ENCODE measurements around the gene GRPEL1. TPM values are rescaled to one million over a fixed set of nuclear protein-coding genes. Genes with fewer than 3 reads are reported as not detected.

GRPEL1 gene
- 13.7 and 21.0 TPM in 2 replicates for total RNA-seq (ENCODE audit: low replicate concordance)

DNA sequence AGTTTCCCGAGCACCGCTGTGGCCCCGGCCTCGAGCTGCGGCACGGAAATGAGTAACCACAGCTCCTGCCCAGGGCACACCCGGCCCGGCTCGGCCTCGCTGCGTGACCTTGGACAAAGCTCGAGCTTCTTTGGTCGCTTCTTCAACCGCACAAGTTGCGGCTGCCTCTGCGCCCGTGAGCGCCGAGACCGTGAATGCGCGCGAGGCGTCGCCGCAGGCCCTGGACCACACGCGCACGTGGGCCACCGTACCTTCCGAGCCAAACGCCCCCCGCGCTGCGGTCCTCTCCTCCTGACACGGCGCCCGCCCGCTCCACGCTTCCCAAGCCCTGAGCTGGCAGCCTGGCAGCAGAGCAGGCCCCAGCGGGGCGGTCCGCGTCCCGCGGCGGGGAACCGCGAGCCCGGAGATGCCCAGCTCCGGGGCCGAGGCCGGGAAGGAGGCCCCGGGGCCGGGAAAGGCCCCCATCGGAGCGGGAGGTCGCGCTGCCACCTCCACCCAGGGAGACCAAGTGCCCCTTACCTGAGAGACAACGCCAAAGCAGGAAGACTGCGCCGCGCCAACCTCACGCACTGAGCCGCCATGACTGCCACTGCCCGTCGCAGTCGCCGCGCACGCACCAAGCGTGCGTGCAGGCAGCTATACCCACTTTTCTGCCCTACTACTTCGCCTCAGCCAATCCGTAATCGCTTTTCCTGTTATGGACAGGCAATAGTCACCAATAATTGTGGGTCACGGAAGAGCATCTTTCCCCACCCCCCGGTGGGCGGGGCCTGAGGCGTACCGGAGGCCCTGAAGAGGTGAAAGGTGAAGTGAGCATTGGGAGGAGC, at the start of gene GRPEL1:
GRPEL1 (minus strand) TSS at position 613 of the 827 bp plus-strand sequence; CDS start at position 581, 32 bp downstream.
- Histone ChIP-seq H3K4me2 (peak within 1 kb of the TSS; percentile 92), H3K27ac (no peak within 1 kb of the TSS), H3F3A (ENCODE audit: low read depth) (peaks cover 8% of the 10 kb centered on the region), H2AFZ (replicated peaks) (peak within 1 kb of the TSS; percentile 86), H3K4me3 (peak within 1 kb of the TSS; percentile 65), H3K4me1 (peaks cover 10% of the 10 kb centered on the region), H3K9ac (no peak within 1 kb of the TSS), H3K36me3 (peaks cover 6% of the 10 kb centered on the region), H3K27me3 (peaks cover 28% of the 10 kb centered on the region), H4K20me1 (ENCODE audit: low read depth) (peaks cover 26% of the 10 kb centered on the region), H3K79me2 (ENCODE audit: low read depth) (peaks cover 42% of the 10 kb centered on the region), H3K9me3 (ENCODE audit: low read depth) (no peaks in the 10 kb centered on the region)
- H3K36me3 Mint-ChIP-seq = peaks cover 12% of the 10 kb centered on the region
- H3K27ac Mint-ChIP-seq = peak within 1 kb of the TSS; percentile 79
- DNase-seq (ENCODE audit: low spot score) = peak; percentile 100
- peaks cover 7% of the 10 kb centered on the region for H3K27me3 Mint-ChIP-seq (ENCODE audit: insufficient read depth, low read depth)
- H3K4me3 Mint-ChIP-seq = peak within 1 kb of the TSS; percentile 95
- no peaks in the 10 kb centered on the region for H3K9me3 Mint-ChIP-seq
- peaks cover 26% of the 10 kb centered on the region for H3K4me1 Mint-ChIP-seq
- no peak for TF ChIP-seq EZH2 (IDR thresholded peaks at IDR 0.05)
- TF ChIP-seq, protein P1, sequence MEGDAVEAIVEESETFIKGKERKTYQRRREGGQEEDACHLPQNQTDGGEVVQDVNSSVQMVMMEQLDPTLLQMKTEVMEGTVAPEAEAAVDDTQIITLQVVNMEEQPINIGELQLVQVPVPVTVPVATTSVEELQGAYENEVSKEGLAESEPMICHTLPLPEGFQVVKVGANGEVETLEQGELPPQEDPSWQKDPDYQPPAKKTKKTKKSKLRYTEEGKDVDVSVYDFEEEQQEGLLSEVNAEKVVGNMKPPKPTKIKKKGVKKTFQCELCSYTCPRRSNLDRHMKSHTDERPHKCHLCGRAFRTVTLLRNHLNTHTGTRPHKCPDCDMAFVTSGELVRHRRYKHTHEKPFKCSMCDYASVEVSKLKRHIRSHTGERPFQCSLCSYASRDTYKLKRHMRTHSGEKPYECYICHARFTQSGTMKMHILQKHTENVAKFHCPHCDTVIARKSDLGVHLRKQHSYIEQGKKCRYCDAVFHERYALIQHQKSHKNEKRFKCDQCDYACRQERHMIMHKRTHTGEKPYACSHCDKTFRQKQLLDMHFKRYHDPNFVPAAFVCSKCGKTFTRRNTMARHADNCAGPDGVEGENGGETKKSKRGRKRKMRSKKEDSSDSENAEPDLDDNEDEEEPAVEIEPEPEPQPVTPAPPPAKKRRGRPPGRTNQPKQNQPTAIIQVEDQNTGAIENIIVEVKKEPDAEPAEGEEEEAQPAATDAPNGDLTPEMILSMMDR (IDR thresholded peaks at IDR 0.05) = no peak
- no peak for TF ChIP-seq EZH2phosphoT487 (IDR thresholded peaks at IDR 0.05)

DNA sequence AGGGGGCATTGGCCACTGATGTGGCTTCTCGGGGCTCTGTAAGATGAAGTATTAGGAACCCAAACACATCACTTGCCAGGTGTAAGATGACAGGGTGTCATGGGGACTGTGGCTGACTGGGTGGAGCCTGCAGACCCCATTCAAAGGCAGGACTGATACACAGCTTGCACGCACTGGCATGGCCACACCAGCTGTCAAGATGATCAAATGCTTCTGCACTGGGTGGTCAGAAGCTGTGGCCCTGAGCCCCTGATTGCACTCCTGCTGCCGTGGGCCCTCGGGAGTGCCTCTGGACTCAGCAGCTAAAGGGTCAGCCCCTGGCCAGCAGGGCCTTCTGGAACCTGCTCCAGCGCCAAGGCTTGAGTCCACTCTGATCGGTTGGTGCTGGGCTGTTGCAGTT, 48.8 kb upstream of the GRPEL1 start:
- no peak overlapping the region for H3K4me2 ChIP-seq
- H3K4me1 ChIP-seq = no peaks in the 10 kb centered on the region
- no peak for DNase-seq (ENCODE audit: low spot score)
- no peak overlapping the region for H3K4me3 ChIP-seq
- H3K27me3 ChIP-seq = no peaks in the 10 kb centered on the region
- H2AFZ ChIP-seq (replicated peaks) = no peak overlapping the region
- H3K36me3 ChIP-seq = no peaks in the 10 kb centered on the region
- H3F3A ChIP-seq (ENCODE audit: low read depth) = no peaks in the 10 kb centered on the region
- H3K9me3 ChIP-seq (ENCODE audit: low read depth) = no peaks in the 10 kb centered on the region
- H3K9ac ChIP-seq = no peak overlapping the region
- H3K27ac Mint-ChIP-seq = no peak overlapping the region
- no peaks in the 10 kb centered on the region for H3K36me3 Mint-ChIP-seq
- no peak overlapping the region for H3K4me3 Mint-ChIP-seq
- H3K4me1 Mint-ChIP-seq = peaks cover 13% of the 10 kb centered on the region
- no peak overlapping the region for H3K27ac ChIP-seq
- H3K79me2 ChIP-seq (ENCODE audit: low read depth) = no peaks in the 10 kb centered on the region
- TF ChIP-seq, protein P1 (IDR thresholded peaks at IDR 0.05) = no peak
- TF ChIP-seq EZH2 (IDR thresholded peaks at IDR 0.05) (no peak), EZH2phosphoT487 (IDR thresholded peaks at IDR 0.05) (no peak)
- no peaks in the 10 kb centered on the region for H4K20me1 ChIP-seq (ENCODE audit: low read depth)
- H3K27me3 Mint-ChIP-seq (ENCODE audit: insufficient read depth, low read depth) = peaks cover 7% of the 10 kb centered on the region
- H3K9me3 Mint-ChIP-seq = no peaks in the 10 kb centered on the region

DNA sequence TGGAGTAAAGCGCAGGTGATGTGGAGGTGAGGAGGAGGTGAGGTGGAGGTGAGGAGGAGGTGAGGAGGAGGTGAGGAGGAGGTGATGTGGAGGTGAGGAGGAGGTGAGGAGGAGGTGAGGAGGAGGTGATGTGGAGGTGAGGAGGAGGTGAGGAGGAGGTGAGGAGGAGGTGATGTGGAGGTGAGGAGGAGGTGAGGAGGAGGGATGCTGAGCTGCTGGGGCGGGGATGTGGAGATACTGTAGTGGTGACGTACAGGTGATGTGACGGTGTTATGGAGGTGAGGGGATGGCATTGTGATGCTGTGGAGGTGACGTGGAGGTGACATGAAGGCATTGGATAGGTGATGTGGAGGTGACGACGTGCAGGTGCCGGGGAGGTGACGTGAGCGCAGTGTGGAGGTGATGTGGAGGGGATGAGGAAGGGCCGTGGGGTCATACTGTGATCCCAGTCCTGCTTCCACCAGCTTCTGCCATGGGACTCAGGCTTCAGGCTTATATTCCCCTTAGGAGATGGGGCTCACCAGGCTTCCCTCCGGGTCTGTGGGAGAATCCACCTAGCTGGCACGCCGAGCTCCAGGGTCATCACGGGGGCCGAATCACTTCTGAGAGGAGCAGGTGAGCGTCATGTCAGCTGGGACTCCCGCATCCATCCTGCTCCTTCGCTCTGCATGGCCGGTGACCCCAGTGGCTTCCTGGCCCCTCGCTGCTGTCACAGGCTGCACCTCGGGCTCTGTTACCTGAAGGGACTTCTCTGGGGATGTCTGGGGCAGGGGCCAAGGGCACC, 47.9 kb upstream of the GRPEL1 start:
- H3K4me3 ChIP-seq = no peak overlapping the region
- Mint-ChIP-seq H3K9me3 (peaks cover 4% of the 10 kb centered on the region), H3K4me1 (peaks cover 11% of the 10 kb centered on the region), H3K36me3 (no peaks in the 10 kb centered on the region), H3K27ac (no peak overlapping the region), H3K27me3 (ENCODE audit: insufficient read depth, low read depth) (peaks cover 13% of the 10 kb centered on the region), H3K4me3 (no peak overlapping the region)
- H3K27me3 ChIP-seq = no peaks in the 10 kb centered on the region
- H3K4me1 ChIP-seq = no peaks in the 10 kb centered on the region
- H3K79me2 ChIP-seq (ENCODE audit: low read depth) = no peaks in the 10 kb centered on the region
- H3K36me3 ChIP-seq = no peaks in the 10 kb centered on the region
- H3K27ac ChIP-seq = no peak overlapping the region
- no peak overlapping the region for H3K4me2 ChIP-seq
- no peak overlapping the region for H2AFZ ChIP-seq (replicated peaks)
- no peaks in the 10 kb centered on the region for H3K9me3 ChIP-seq (ENCODE audit: low read depth)
- TF ChIP-seq, protein P1 (IDR thresholded peaks at IDR 0.05) = no peak
- no peak for TF ChIP-seq EZH2phosphoT487 (IDR thresholded peaks at IDR 0.05)
- TF ChIP-seq EZH2 (IDR thresholded peaks at IDR 0.05) = no peak
- no peak for DNase-seq (ENCODE audit: low spot score)
- no peaks in the 10 kb centered on the region for H4K20me1 ChIP-seq (ENCODE audit: low read depth)
- H3F3A ChIP-seq (ENCODE audit: low read depth) = no peaks in the 10 kb centered on the region
- no peak overlapping the region for H3K9ac ChIP-seq
